Liver (tissue), 5 donors: ENCODE measurements around the gene BAG3. TPM values are rescaled to one million over a fixed set of nuclear protein-coding genes. Genes with fewer than 3 reads are reported as not detected.

ENCODE experiments used
- FOXA1 ChIP-seq: IDR thresholded peaks from 2 replicates; pipeline ENCODE4 v1.6.1; 2016; ENCODE audit warnings: antibody characterized with exemption
- JUND ChIP-seq, 2 donors: IDR thresholded peaks; 2 replicates each; pipeline ENCODE4 v1.6.1; 2016; ENCODE audit warnings: antibody characterized with exemption in 2 of 2
- MAX ChIP-seq: IDR thresholded peaks from 2 replicates; pipeline ENCODE4 v1.6.1; 2016; ENCODE audit warnings: antibody characterized with exemption
- RAD21 ChIP-seq, 2 donors: IDR thresholded peaks; 2 replicates each; pipeline ENCODE4 v1.6.1; 2016; ENCODE audit warnings: antibody characterized with exemption in 2 of 2, mild to moderate bottlenecking in 2 of 2
- RXRA ChIP-seq, 2 donors: IDR thresholded peaks; 2 replicates each; pipeline ENCODE4 v1.6.1; 2017 to 2018; ENCODE audit warnings: antibody characterized with exemption in 2 of 2, mild to moderate bottlenecking in 1 of 2
- SP1 ChIP-seq: IDR thresholded peaks from 2 replicates; pipeline ENCODE4 v1.6.1; 2018; ENCODE audit warnings: antibody characterized with exemption, mild to moderate bottlenecking
- TAF1 ChIP-seq: conservative IDR thresholded peaks from 2 replicates; pipeline ENCODE4 v1.6.1; 2016; ENCODE audit warnings: antibody characterized with exemption, mild to moderate bottlenecking
- polyA plus RNA-seq, 2 donors: library from polyadenylated mRNA; stranded (reverse) in 1 of 2; unstranded in 1 of 2; fragments of 200-250 nt in 1 of 2; fragments of >200 nt in 1 of 2; fragmentation: Nextera tagmentation in 1 of 2; extraction: Ambion mirVana in 1 of 2; gene quantifications; one replicate each; pipeline versions ENCODE4 v1.2.1 to v1.2.3, GENCODE V29; 2013 to 2015
- total RNA-seq, 2 donors: library from RNA; depleted of rRNA; stranded (reverse); fragments of >200 nt; gene quantifications; one replicate each; pipeline ENCODE4 v1.2.3, GENCODE V29; 2014
- TF ChIP-seq, protein P1 (sequence below): IDR thresholded peaks from 2 replicates; pipeline ENCODE4 v1.6.1; 2016; ENCODE audit warnings: antibody characterized with exemption
- donor health status: healthy.
- donor health status: healthy.
- donor health status: healthy.

Gene BAG3
- total and polyA plus RNA-seq, 4 donors: 2.2 to 15.1 (median 6.3) TPM

GRCh38 chr10:119726676-119727261 is 75.6 kb downstream of the BAG3 start (continued):
- TF ChIP-seq, protein P1, sequence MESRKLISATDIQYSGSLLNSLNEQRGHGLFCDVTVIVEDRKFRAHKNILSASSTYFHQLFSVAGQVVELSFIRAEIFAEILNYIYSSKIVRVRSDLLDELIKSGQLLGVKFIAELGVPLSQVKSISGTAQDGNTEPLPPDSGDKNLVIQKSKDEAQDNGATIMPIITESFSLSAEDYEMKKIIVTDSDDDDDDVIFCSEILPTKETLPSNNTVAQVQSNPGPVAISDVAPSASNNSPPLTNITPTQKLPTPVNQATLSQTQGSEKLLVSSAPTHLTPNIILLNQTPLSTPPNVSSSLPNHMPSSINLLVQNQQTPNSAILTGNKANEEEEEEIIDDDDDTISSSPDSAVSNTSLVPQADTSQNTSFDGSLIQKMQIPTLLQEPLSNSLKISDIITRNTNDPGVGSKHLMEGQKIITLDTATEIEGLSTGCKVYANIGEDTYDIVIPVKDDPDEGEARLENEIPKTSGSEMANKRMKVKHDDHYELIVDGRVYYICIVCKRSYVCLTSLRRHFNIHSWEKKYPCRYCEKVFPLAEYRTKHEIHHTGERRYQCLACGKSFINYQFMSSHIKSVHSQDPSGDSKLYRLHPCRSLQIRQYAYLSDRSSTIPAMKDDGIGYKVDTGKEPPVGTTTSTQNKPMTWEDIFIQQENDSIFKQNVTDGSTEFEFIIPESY: no peak
- TF ChIP-seq JUND (IDR thresholded peaks at IDR 0.05): no peak
- no peak for TF ChIP-seq RAD21 (IDR thresholded peaks at IDR 0.05)
- no peak for TF ChIP-seq MAX
- no peak for TF ChIP-seq TAF1
- TF ChIP-seq FOXA1: no peak
- no peak for TF ChIP-seq SP1
- TF ChIP-seq RXRA (IDR thresholded peaks at IDR 0.05): no peak

Other genes with a start within 250 kb of the BAG3 start
- 10 to 100 TPM in 1 of 2 donors, 1 to 10 TPM in 1; 1.8 to 51.9 TPM for gene RGS10, start 108.7 kb upstream of the BAG3 start, total RNA-seq
- 1 to 10 TPM; 1.8 to 2.6 TPM for gene RGS10, start 108.7 kb upstream of the BAG3 start, polyA plus RNA-seq
- gene TIAL1, start 54.4 kb upstream of the BAG3 start, total RNA-seq: 10 to 100 TPM; 25.7 to 28.7 TPM
- gene TIAL1, start 54.4 kb upstream of the BAG3 start, polyA plus RNA-seq: 10 to 100 TPM; 19.7 to 21.1 TPM
- gene INPP5F, start 74.7 kb downstream of the BAG3 start, total RNA-seq: 1 to 10 TPM; 2.8 to 8.1 TPM
- 1 to 10 TPM; 1.1 to 1.5 TPM for gene INPP5F, start 74.7 kb downstream of the BAG3 start, polyA plus RNA-seq
- 10 to 100 TPM; 19.3 to 23.2 TPM for gene MCMBP, start 221.5 kb downstream of the BAG3 start, total RNA-seq
- 10 to 100 TPM in 1 of 2 donors, 1 to 10 TPM in 1; 6.1 to 15.2 TPM for gene MCMBP, start 221.5 kb downstream of the BAG3 start, polyA plus RNA-seq
- 10 to 100 TPM; 14.6 to 16.0 TPM for gene SEC23IP, start 241.3 kb downstream of the BAG3 start, total RNA-seq
- 10 to 100 TPM; 10.1 to 10.6 TPM for gene SEC23IP, start 241.3 kb downstream of the BAG3 start, polyA plus RNA-seq